Fibroblast of lung (primary cell): ENCODE results near the gene GRIK1. TPM values are rescaled to one million over a fixed set of nuclear protein-coding genes. Genes with fewer than 3 reads are reported as not detected.

Source experiments
- DNase-seq, 2 donors: peaks; one replicate each; pipeline versions ENCODE4 v3.0.0 to v3.0.0-alpha.2; 2010; ENCODE audit warnings: low read depth in 2 of 2
- H2AFZ ChIP-seq: 2 replicates; pipeline ENCODE4 v1.5.1; 2012; ENCODE audit warnings: low read length, control low read depth, inconsistent platforms
- H3K27ac ChIP-seq: 2 replicates; pipeline ENCODE4 v1.5.1; 2011; ENCODE audit warnings: low read length, control low read depth; ENCODE audit not compliant: insufficient read depth
- H3K27me3 ChIP-seq: 2 replicates; pipeline ENCODE4 v1.5.1; 2011; ENCODE audit warnings: mild to moderate bottlenecking, low read length; ENCODE audit not compliant: control insufficient read depth, insufficient read depth
- H3K36me3 ChIP-seq: 2 replicates; pipeline ENCODE4 v1.5.1; 2011; ENCODE audit warnings: low read length; ENCODE audit not compliant: control insufficient read depth, insufficient read depth
- H3K4me1 ChIP-seq: 2 replicates; pipeline ENCODE4 v1.5.1; 2011; ENCODE audit warnings: low read length; ENCODE audit not compliant: control insufficient read depth, insufficient read depth; ENCODE audit errors: extremely low read depth
- H3K4me2 ChIP-seq: 2 replicates; pipeline ENCODE4 v1.5.1; 2011; ENCODE audit warnings: low read length, control low read depth; ENCODE audit not compliant: insufficient read depth; ENCODE audit errors: extremely low read depth
- H3K4me3 ChIP-seq, 4 experiments: fragments of 200-600 bp in 1 of 4; sonication (generic) in 1 of 4; replicated peaks in 1 of 4; 2 replicates each; pipeline ENCODE4 v1.5.1; 2011 to 2016; ENCODE audit warnings: low read length in 4 of 4, low read depth in 3 of 4, mild to moderate bottlenecking in 3 of 4, control low read depth in 2 of 4, inconsistent platforms in 1 of 4, mixed read lengths in 1 of 4; ENCODE audit not compliant: insufficient read depth in 1 of 4; ENCODE audit errors: control extremely low read depth in 1 of 4
- H3K79me2 ChIP-seq: 2 replicates; pipeline ENCODE4 v1.5.1; 2012; ENCODE audit warnings: mild to moderate bottlenecking, low read length, inconsistent platforms; ENCODE audit not compliant: control insufficient read depth, insufficient read depth
- H3K9ac ChIP-seq: 2 replicates; pipeline ENCODE4 v1.5.1; 2011; ENCODE audit warnings: mild to moderate bottlenecking, low read length, control low read depth; ENCODE audit not compliant: insufficient read depth
- H3K9me3 ChIP-seq: 2 replicates; pipeline ENCODE4 v1.5.1; 2012; ENCODE audit warnings: low read depth, low read length; ENCODE audit not compliant: control insufficient read depth, insufficient read depth
- H4K20me1 ChIP-seq: 2 replicates; pipeline ENCODE4 v1.5.1; 2011; ENCODE audit warnings: low read length; ENCODE audit not compliant: control insufficient read depth, insufficient read depth; ENCODE audit errors: extremely low read depth
- CTCF ChIP-seq, 2 donors: IDR thresholded peaks in 1 of 2; conservative IDR thresholded peaks in 1 of 2; 1 replicate in 1 of 2; 2 replicates in 1 of 2; pipeline ENCODE4 v1.5.1; 2011 to 2012; ENCODE audit warnings: low read length in 2 of 2, control low read depth in 1 of 2, inconsistent platforms in 1 of 2, low read depth in 1 of 2, mild to moderate bottlenecking in 1 of 2
- EZH2 ChIP-seq: IDR thresholded peaks from 2 replicates; pipeline ENCODE4 v1.5.1; 2012; ENCODE audit warnings: low read length, control low read depth, mild to moderate bottlenecking; ENCODE audit errors: missing control alignments
- polyA minus RNA-seq: library from RNA; depleted of rRNA, polyadenylated mRNA; stranded (reverse); fragments of >200 nt; gene quantifications from 2 replicates; pipeline ENCODE4 v1.2.3, GENCODE V29; 2011; ENCODE audit warnings: low replicate concordance
- polyA plus RNA-seq, 2 donors: library from polyadenylated mRNA; depleted of rRNA in 1 of 2; stranded (reverse) in 1 of 2; unstranded in 1 of 2; fragments of >200 nt; gene quantifications; 2 replicates each; pipeline ENCODE4 v1.2.1, GENCODE V29; 2011 to 2012; ENCODE audit warnings: missing spikeins in 1 of 2
- total RNA-seq: library from RNA; depleted of rRNA; stranded (reverse); fragments of >200 nt; gene quantifications from 2 replicates; pipeline ENCODE4 v1.2.1, GENCODE V29; 2014

Gene GRIK1
- total RNA-seq (not detected in 2 replicates), polyA plus RNA-seq (not detected in 2 replicates), polyA minus RNA-seq (not detected in 2 replicates)
- polyA plus RNA-seq (2012): 0.03 and 0.05 TPM in 2 replicates

GRCh38 chr21:29939924-29940275 lies at the start of gene GRIK1:
Gene GRIK1 (minus strand): TSS chr21:29939996.
- TF ChIP-seq CTCF (conservative IDR thresholded peaks at IDR 0.05 in 1 of 2, IDR thresholded peaks at IDR 0.05 in 1 of 2; ENCODE audit: low read depth in 1 of 2, low read length in 2 of 2): no peak
- TF ChIP-seq EZH2: no peak
- Histone ChIP-seq H4K20me1 (no peaks in the 10 kb centered on the region), H3K9me3 (no peaks in the 10 kb centered on the region), H3K27ac (no peak within 1 kb of the TSS), H3K9ac (no peak within 1 kb of the TSS), H3K79me2 (no peaks in the 10 kb centered on the region), H3K4me3 (peak within 1 kb of the TSS; percentile 6 to 64 (median 16)), H3K27me3 (peaks cover 12% of the 10 kb centered on the region), H3K36me3 (no peaks in the 10 kb centered on the region), H3K4me1 (no peaks in the 10 kb centered on the region), H2AFZ (peak within 1 kb of the TSS; percentile 24), H3K4me2 (peak within 1 kb of the TSS; percentile 61)
- peak; percentile 4 to 16 for DNase-seq

DNA sequence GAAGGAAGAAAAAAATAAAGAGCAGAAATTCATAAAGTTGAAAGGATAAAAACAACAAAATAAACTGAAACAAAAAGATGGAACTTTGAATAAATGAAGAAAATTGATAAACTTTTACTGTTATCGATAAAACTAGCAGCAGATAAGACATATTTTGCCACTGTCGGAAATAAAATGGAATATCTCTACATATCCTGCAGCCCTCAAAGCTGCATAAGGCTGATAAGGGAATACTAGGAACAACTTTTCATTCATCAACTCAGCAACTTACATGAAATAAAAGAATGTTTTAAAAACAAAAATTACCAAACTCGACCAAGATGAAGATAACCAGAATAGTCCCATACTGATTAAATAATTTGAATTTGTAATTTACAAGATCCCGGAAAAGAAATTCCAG lies 48.0 kb upstream of the GRIK1 start:
- H3K27me3 ChIP-seq: no peaks in the 10 kb centered on the region
- H2AFZ ChIP-seq: no peak overlapping the region
- TF ChIP-seq CTCF (conservative IDR thresholded peaks at IDR 0.05 in 1 of 2, IDR thresholded peaks at IDR 0.05 in 1 of 2; ENCODE audit: low read depth in 1 of 2, low read length in 2 of 2) (no peak), EZH2 (no peak)
- H3K36me3 ChIP-seq: no peaks in the 10 kb centered on the region
- no peak overlapping the region for H3K27ac ChIP-seq
- no peak overlapping the region for H3K4me2 ChIP-seq
- no peak for DNase-seq
- no peaks in the 10 kb centered on the region for H3K4me1 ChIP-seq
- H3K79me2 ChIP-seq: no peaks in the 10 kb centered on the region
- no peaks in the 10 kb centered on the region for H3K9me3 ChIP-seq
- H4K20me1 ChIP-seq: no peaks in the 10 kb centered on the region
- H3K9ac ChIP-seq: no peak overlapping the region
- H3K4me3 ChIP-seq: no peak overlapping the region

DNA sequence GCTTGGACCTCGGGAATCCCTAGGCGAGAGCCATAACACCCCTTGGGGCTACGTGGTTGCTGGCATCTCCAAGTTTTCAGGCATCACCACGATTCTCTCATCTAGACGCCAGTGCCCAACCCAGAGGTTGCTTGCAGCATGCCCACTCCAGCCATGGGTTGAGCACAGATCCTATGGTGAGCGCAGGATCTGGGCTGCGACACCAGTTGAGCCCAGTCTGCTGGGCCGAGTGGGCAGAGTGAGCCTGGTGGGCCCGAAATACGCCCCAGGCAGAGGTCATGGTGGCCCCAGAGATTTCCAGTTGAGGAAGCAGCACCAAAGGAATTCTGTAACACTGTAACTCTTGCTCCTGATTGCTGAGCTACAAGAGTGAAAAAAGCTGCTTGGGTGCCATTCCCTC lies 46.1 kb upstream of the GRIK1 start:
- Histone ChIP-seq H3K4me1 (no peaks in the 10 kb centered on the region), H3K27me3 (no peaks in the 10 kb centered on the region), H3K4me2 (no peak overlapping the region), H3K9me3 (no peaks in the 10 kb centered on the region), H3K9ac (no peak overlapping the region), H3K4me3 (no peak overlapping the region), H3K79me2 (no peaks in the 10 kb centered on the region), H4K20me1 (no peaks in the 10 kb centered on the region), H3K27ac (no peak overlapping the region), H3K36me3 (no peaks in the 10 kb centered on the region), H2AFZ (no peak overlapping the region)
- TF ChIP-seq CTCF (conservative IDR thresholded peaks at IDR 0.05 in 1 of 2, IDR thresholded peaks at IDR 0.05 in 1 of 2; ENCODE audit: low read depth in 1 of 2, low read length in 2 of 2): no peak
- TF ChIP-seq EZH2: no peak
- no peak for DNase-seq
